ENCODE data around the gene SPATA9. TPM values are rescaled to one million over a fixed set of nuclear protein-coding genes. Genes with fewer than 3 reads are reported as not detected.

Gene SPATA9
- total RNA-seq, 1 experiment from 2014 or later, result not detected

- Histone ChIP-seq H4K8ac (replicated peaks; ENCODE audit: insufficient read length, low read depth, low read length) (no peak overlapping the region), H3T11ph (ENCODE audit: low read length) (no peak overlapping the region), H4K20me1 (ENCODE audit: control insufficient read depth, insufficient read depth, insufficient read length) (no peaks in the 10 kb centered on the region), H3K9ac (ENCODE audit: extremely low read depth, insufficient read length, low read length) (no peak overlapping the region), H2BK120ac (ENCODE audit: low read depth, low read length, poor library complexity, severe bottlenecking) (no peak overlapping the region), H3K79me1 (ENCODE audit: insufficient read depth, low read depth, low read length, poor library complexity, severe bottlenecking) (no peaks in the 10 kb centered on the region), H3K9me3 (ENCODE audit: control insufficient read depth, low read depth, low read length) (no peaks in the 10 kb centered on the region), H2BK12ac (ENCODE audit: insufficient read length, low read depth, low read length) (no peak overlapping the region), H3K56ac (ENCODE audit: insufficient read length, low read depth, low read length) (no peak overlapping the region), H2AK5ac (ENCODE audit: insufficient read length, low read length) (no peak overlapping the region), H2BK15ac (ENCODE audit: low read depth, low read length) (no peak overlapping the region), H3K4me1 (ENCODE audit: insufficient read depth, low read length) (no peaks in the 10 kb centered on the region; the same call in 1 of the 2 replicates), H3K4me2 (ENCODE audit: insufficient read depth, insufficient read length, low read length) (no peak overlapping the region), H4K5ac (ENCODE audit: insufficient read length, low read depth, low read length) (no peak overlapping the region), H3K27me3 (ENCODE audit: insufficient read depth, low read length) (no peaks in the 10 kb centered on the region), H3K23me2 (ENCODE audit: insufficient read length, low read depth, low read length, poor library complexity, severe bottlenecking) (no peaks in the 10 kb centered on the region), H3K4ac (ENCODE audit: low read depth, low read length) (no peak overlapping the region), H3K18ac (ENCODE audit: insufficient read length, low read depth, low read length) (no peak overlapping the region), H3K79me2 (ENCODE audit: insufficient read depth, low read length) (no peaks in the 10 kb centered on the region), H3K14ac (ENCODE audit: insufficient read depth, low read length) (no peak overlapping the region), H3K27ac (ENCODE audit: insufficient read length, low read depth, low read length) (no peak overlapping the region), H2AFZ (ENCODE audit: low read length) (no peak overlapping the region), H4K91ac (ENCODE audit: insufficient read length, low read depth, low read length) (no peak overlapping the region), H3K23ac (ENCODE audit: insufficient read length, low read depth, low read length) (no peak overlapping the region), H2BK5ac (ENCODE audit: insufficient read length, low read length) (no peak overlapping the region), H2BK20ac (ENCODE audit: low read depth, low read length, poor library complexity, severe bottlenecking) (no peak overlapping the region)
- Mint-ChIP-seq H3K4me1 (peaks cover 9 to 10% of the 10 kb centered on the region in 2 experiments; a peak in 3 of 4 replicates), H3K27me3 (ENCODE audit: low read depth) (no peaks in the 10 kb centered on the region), H3K4me3 (no peak overlapping the region), H3K36me3 (ENCODE audit: insufficient read depth in 1 of 3, low read depth in 3 of 3) (no peaks in the 10 kb centered on the region), H3K9me3 (no peaks in the 10 kb centered on the region), H3K27ac (no peak overlapping the region)
- DNase-seq, result no peak
- no CpG with 5 or more reads among the region's 3 CpGs for WGBS (ENCODE audit: extremely low coverage, insufficient read length, low lambda C conversion rate)
- peak; percentile 85 for TF ChIP-seq CTCF (conservative IDR thresholded peaks at IDR 0.05)
These were observed 18.5 kb downstream of the SPATA9 start for GRCh38 chr5:95664204-95664786.

Measured in H9 (cell line).